ENCODE measurements around the gene NAALADL2. TPM values are rescaled to one million over a fixed set of nuclear protein-coding genes. Genes with fewer than 3 reads are reported as not detected.

NAALADL2 gene
- total and polyA plus RNA-seq, 2 of the 8 experiments (the other 6 are each of a cell fraction or from before 2014, with no cell fraction given): 0.12 to 0.22 TPM

DNA sequence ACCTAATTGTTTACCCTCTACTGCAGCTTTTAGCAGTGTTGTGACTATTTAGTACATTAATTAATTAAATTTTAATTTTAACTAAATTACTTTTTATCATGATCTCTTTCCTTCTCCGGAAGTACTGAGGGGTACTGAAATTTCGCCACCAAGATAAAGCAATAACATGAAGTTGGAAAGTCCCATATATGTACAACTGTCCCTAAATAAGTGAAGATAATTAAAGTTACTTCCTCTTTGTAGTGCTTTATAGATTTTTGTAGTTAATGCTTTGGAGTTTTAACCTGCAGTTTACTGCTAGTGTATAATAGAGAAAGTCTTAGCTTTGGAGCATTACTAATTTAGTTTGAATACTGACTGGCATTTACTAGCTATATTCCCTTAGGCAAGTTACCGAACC lies 325.3 kb downstream of the NAALADL2 start (continued):
- TF ChIP-seq HDAC6 (IDR thresholded peaks at IDR 0.05; ENCODE audit: low read depth, low read length) (no peak), SIN3A (conservative IDR thresholded peaks at IDR 0.05 in 1 of 2, IDR thresholded peaks at IDR 0.05 in 1 of 2; ENCODE audit: low read depth in 1 of 2, low read length in 2 of 2) (no peak), EGR1 (IDR thresholded peaks at IDR 0.05; ENCODE audit: borderline replicate concordance, low read depth, low read length) (no peak)
